Amniotic epithelial cell (primary cell): ENCODE data around the gene SAMD4A.

Experiments used
- DNase-seq: peaks from one replicate; pipeline ENCODE4 v3.0.0-alpha.2; 2010; ENCODE audit warnings: low read depth

Gene SAMD4A

DNA sequence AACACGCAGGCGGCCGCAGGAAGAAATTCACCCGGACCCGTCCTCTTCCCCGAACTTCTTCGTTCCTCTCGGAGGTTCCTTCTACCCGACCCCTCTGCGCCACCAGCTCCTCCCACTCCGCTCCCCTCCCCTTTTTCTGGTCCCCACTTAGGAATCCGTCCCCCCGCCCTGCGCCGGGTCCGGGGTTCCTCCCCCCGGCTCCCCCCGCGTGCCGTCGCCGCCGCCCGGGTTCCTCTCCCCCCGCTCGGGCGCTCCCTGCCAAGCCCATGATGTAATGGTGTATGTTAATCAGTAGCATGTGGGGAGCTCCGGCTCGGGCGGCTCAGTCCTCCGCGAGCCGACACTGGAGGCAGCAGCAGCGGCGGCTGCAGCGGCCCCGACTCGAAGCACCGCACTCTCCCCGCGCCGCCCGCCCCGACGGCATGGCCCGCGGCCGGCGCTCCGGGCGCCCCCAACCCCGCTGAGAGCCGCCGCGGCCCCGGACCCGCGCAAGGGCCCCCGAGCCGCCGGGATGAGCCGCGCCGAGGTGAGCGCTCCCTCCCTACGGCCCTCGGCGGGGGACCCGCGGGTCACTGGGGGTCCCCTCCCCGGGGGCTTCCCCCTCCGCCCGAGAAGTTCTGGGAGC, 1.0 kb upstream of the SAMD4A start:
- peak; percentile 77 for DNase-seq

DNA sequence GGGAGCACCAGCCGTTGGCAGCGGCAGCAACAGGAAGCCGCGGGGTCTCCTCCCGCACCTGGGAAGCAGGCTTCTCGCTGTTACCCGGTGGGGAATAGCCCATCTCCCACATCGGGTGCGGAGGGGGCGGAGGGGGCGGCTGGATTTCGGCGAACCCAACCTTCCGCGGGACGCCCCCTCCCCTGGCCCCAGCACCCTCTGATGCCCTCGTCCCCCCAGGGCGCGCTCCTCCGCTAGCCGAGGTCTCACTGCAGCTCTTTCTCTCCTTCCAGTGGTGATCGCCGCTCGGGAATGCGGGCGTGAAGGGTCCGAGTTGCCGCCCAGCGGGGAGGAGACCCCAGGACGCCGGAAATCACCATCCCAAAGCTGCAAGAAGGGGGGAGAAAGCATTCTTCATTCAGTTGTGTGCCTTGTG, 303 bp downstream of the SAMD4A start:
- no peak for DNase-seq

DNA sequence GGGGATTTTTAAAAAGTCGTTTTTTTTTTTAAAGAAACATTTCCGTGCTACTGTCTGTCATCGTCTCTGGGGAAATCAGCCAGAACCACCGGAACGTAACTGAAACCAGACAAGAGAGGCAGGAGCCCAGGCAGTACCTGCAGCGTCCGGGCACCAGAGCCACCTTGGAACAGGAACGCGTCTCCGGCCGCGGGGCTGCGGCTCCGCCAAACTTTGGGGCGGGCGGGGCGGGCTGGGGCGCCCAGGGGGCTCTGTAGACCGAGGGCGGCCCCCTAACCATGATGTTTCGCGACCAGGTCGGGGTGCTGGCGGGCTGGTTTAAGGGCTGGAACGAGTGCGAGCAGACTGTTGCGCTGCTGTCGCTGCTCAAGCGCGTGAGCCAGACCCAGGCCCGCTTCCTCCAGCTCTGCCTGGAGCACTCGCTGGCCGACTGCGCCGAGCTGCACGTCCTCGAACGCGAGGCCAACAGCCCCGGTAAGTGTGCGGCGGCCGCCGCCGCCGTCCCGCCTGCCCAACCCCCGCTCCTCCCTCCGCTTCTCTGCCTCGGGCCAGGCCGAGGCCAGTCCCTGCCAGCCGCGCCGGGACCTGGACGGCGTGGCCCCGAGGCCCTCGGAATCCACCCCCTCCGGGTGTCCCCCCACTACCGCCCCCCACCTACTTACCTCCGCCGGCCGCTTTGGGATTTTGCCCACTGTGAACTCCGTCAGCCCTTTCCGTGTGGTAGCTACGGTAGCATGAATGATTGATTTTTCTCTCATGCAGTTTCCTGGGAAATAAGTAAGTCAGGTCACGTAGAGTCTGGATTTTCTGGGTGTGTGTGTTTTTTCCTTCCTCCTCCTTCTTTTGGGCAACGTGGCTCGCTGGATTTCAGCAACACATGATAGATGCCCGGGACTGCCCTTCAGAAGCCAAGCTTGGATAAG, 972 bp downstream of the SAMD4A start:
- DNase-seq: peak; percentile 53

DNA sequence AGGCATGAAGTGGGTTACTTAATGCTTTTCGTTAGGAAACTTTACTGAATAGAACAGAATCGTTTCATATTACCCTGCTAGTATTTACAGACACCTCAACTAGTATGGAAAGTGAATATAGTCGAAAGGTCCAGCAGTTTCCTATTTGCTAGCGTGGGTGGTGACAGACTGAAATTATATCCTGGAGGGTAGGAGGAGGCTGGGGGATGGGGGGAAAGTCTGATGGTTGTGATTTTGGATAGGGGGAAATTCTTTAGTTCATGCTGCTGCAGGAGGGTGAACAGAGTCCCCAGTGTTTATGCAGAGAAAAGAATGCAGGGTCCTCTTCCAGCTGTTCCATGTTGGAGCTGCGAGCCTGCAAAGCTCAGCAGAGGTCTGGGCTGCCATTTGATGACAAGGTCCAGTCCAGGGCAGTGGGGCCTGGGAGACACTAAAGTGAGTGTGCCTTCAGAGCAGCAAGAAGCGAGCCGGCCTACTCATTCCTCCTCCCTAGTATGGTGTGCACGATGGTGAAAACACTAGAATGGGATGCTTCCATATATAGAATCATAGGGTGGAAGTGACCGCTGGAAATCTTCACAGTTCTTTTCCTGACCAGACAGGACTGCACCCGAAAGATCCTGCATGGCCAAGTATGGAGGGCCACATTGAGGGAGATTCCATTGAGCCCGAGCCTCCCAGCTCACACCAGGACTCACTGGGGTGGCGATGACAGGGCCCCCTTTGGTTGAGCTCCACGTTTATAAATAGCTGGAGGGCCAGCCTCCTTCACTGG, 2.1 kb downstream of the SAMD4A start:
- DNase-seq: peak; percentile 17

DNA sequence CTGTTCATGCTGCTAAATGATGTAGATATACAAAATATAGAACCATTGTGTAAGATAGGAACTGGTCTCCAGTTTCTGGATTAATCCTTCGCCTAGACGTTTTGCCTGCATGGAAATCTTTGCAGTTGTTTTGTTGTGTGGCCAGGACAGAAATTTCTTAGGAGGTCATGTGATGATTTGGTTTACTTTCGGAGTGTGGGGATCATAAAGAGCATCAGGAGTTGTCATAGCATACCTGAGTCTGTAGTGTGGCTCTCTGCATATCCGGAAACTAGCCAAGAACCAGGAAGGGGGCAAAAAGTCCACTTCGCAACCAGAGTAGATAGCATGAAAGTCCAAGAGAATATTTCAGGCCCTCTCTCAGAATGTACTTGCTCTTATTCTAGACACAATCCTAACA, 3.1 kb downstream of the SAMD4A start:
- no peak for DNase-seq

DNA sequence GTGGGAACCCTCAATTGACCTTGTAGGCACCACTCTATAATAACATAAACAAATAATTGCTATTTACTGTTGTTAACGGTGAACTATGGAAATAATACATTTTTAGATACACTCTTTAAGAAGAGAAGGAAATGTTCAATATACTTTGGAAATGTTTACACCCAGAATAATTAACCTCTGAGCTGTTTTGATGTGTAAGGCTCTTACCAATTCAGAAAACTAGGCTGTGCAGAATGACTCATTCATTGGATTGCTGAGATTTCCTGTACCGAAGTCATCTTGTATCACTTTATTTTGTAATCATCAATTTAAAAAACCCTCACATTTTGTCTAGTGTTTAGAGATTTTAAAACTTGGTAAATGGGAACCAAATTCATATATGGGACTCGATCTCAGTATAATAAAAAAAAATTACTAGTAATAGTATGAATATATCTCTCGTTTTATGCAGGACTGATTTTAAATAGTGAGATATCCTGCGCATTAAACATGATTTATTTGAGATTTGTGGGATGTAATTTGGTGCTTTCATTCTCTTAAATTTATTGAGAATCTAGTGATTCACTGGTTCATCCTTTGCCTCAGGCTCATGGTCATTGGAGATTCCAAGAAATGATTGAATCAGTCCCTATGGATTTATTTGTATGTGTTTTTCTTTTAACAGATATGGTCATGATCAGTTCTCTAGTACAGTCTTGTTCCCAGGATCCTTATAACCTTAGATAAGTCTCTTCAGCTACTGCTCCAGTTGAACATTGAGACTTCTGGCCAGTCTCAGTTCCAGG, 3.9 kb downstream of the SAMD4A start:
- DNase-seq: peak; percentile 78

DNA sequence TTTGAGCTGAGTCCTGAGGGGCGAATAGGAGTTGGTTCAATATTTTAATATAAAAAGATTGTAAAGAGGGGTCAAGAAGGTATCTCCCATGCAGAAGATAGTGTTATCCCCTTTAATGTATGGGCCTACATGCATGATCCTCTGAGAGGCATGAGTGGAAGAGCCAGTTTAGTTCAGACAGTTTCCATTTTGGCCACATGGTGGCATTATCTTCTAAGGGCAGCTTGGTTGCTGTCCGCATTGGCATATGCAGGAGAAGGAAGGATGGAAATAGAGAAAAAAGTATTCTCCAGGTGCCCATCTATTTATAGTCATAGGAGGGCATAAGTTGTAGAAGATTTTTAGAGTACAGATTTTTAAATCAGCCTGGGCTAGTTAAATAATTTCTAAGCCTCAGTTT, 5.4 kb downstream of the SAMD4A start:
- DNase-seq: peak; percentile 48

DNA sequence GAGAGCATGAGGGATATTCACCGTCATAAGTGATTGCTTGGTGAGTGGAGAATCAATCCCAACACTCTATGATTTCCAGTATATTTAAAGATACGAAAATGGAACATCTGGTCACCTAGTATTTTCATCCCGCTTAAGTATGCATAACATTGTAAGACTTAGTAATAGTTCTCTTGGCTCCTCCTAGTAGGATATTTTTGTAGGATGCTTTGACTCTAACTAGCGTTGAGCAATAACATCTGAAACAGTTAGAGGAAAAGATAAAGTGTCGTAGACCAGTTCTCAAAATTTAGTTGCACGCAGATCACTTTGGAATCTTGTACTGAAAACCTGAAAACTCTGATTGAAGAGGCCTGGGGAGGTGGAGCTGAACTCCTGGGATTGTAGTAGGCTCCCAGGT, 7.6 kb downstream of the SAMD4A start:
- DNase-seq: no peak

DNA sequence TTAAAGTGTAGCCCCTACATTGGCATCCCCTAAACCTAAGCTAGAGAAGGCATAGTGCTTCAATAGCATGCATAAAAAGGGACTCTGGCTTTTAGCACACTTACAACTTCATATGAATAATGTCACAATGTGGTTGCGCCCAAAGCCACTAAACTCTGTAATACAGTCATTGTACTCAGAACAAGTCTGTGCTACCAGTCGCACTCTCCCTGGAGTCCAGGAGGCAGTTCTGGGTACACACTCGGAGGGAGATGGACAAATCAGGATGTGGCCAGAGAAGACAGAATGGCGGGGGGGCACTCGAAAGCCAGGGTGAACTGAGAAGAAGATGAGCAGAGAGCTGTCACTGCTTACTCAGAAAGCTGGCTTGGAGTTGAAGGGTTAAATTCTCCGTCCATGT, 10.6 kb downstream of the SAMD4A start:
- DNase-seq: no peak

DNA sequence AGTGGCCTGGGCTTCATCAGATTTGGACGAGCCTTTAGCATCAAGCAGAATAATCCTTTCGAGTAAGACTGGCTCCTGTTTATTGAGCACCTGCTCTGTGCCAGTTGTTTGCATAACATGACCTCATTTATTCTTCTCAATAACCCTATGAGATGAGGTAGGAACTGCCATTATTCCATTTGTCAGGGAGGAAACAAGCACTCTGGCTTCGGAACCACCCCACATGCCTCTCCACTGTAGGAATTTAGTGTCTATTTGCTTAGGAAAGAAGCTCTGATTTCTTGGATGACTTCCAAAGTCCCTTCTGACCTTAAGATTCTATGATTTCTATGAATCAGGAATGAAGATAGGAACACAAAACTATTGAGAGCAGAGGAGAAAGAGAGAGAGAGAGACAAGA, 11.0 kb downstream of the SAMD4A start:
- peak; percentile 21 for DNase-seq

DNA sequence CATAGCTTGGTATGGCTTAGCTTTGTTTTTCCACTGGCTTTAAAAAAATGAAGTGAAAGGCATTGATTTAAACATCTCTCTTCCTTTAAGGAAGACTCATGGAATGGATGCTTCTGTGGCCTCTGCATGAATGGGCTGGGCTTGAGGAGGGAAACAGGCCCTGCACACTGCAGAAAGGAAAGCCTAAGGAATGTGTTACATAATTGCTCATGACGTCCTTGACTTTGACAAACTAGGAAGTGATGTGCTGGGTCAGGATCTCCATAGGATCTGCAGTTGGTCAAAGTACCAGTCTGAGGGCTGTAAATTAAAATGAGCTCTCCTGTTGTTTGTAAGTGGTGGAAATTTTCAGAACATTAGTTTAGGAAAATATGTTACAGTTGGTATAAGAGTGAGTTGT, 12.7 kb downstream of the SAMD4A start:
- DNase-seq: peak; percentile 80

DNA sequence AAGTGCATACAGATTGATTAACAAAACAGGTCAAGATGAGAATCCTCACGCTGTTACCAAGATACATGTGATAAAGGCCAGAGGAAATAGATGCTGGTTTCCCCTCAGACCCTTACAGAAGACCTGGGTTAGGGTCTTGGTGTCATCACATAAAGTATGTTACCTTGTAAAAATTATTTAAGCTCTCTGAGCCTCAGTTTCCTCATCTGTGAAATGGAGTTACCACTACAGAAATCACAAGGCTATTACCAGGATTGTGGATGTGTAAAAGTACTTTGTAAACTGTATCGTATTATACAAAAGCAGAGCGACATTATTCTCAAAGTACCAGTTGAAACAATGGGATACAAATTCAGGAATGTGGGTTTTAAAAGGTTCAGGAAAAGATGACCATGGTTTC, 14.0 kb downstream of the SAMD4A start:
- no peak for DNase-seq

DNA sequence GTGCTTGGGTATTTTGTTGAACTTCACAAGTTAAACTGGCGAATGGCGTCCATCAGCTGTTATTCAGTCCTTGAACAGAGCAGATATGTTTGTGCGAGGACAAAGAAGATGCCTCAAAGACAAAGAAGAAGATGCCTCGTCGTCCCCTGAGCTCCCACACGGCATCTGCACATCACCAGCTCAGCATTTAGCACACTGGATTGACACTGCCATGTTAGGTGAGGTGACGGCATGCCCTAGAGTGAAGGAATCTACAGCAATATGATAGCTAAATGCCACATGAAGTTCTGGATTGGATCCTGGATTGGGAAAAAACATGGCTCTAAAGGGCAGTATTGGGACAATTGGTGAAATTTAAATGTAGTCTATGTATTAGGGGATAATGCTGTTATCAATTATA, 15.4 kb downstream of the SAMD4A start:
- no peak for DNase-seq

DNA sequence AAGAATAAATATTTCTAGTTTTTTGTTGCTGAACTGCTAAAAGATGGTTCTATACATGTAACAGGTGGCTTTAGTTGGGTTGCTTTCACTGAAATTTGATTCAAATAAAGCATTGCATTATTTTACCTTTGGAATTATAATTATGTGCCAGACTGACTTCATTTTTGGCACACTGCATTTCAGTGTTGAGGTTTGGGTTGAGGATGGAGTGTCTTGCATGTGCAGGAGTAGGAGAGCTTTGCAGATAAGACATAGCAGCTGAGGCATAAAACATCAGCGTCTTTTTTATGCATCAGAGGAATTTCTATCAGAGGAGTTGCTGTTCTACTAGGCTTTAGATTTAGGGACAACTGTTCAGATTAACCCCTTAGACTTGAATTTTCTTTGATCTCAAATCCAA, 17.2 kb downstream of the SAMD4A start:
- DNase-seq: no peak

DNA sequence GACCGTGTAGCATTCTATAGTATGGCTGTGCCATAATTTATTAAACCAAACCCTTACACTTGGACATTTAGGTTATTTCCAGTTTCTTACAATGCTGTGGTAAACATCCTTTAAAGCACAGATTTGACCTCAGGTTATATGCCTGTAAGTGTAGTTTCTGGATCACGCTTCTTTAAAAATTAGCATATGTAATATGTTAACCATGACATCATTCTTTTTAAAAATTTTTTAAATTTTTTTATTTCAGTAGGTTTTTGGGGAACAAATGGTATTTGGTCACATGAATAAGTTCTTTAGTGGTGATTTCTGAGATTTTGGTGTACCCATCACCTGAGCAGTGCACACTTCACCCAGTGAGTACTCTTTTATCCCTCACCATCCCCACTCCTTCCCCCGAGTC, 18.3 kb downstream of the SAMD4A start:
- no peak for DNase-seq

DNA sequence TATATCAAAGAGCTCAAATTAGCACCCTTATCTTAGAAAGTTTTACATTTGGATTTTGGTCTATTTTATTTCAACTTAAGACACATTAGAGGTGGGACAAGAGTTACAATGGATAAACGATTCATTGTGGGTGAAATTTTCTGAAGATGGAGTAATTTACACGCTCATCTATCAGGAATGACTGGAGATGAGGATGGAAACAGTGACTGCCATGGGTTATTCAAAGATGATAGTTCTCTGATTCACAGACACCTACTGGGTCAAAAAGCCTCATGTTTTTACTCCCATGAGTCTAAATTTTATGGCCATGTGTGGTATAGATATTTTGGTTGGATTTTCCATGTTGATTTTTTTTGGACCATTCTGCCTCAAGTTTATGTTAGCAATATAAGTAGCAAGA, 22.1 kb downstream of the SAMD4A start:
- DNase-seq: no peak

DNA sequence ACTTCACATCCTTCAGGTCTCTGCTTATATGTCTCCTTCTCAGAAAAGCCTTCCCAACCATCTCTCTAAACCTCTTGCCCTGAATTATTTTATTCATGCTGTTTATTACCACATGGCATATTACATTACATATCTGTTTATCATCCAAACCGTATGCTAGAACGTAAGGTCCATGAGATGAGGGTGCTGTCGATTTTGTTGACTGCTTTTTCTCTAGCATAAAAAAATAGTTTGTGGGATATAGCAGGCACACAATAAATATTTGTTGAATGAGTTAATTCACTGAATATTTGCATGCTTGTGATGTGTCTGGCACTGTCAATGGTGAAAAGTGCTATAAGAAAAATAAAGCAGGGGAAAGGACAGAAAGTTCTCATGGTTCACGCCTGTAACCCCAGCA, 22.9 kb downstream of the SAMD4A start:
- peak; percentile 41 for DNase-seq

DNA sequence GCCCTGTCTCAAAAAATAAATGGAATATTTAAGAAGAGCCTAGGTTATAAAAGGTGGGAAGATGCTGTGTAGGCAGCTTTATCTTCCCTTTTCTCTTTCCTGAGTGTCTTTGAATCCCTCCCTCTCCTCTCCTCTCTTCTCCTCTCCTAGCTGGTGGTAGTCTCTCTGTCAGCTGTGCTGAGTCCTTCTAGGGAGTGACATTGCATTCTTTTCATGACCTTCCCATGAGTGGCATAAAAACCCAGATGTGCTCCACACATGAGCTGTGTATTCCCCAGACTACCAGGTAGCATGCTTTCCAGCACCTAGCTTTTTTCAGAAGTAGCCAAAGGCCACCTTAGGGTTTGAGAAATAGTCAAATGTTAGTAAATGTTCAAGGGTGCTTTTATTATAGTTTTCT, 23.6 kb downstream of the SAMD4A start:
- DNase-seq: no peak

DNA sequence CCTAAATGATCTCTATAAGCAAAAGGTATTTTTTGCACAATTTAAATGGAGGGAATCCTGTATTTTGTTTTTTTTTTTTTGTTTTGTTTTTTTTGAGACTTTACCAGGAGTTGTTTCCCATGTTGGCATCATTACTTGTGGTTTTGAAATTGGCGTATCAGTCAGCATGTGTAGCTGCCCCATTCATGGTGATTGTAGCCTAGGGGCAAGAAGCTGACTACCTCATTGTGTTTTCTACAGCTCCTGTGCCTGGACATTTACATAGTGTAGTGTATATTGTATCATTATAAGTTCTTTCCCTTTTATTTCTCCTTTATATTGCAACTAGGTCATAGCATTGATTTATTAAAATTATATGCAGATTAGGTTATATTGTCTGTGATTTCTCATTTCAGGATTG, 24.5 kb downstream of the SAMD4A start:
- DNase-seq: no peak

DNA sequence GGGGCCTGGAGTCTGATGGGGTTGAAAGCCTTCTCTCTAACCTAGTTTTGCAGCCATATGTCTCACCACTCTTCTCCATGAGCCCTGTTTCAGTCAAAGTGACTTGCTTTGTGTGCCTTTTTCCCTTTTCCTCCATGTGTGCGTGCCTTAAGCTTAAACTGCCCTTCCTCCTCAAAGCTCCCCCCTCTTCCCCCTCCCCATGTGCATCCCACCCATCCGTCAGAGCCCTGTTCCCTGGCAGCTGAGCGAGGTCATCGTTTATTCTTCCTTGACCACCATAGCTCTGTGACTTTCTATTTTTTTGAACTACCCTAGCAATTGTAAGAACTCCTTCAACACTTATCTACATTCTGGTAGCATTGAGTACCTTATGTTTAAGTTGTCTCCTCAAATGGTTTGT, 24.9 kb downstream of the SAMD4A start:
- no peak for DNase-seq

DNA sequence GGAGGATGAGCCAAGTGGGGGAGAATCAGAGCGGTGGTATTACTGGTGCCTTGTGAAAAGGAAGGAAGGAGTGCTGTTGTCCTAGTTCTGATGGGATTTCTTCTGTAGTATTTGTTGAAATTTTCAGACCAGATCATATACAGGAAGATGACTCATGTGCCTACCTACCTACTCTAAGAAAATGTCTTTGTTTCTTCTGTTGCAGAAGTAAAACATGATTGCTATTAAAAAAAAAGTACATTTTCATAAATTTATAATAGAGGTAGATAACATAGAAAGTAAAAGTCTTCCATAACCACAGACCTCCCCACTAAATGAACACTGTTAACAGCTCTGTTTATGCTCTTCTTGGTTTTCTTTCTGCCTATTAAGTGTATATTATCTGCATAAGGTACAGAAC, 26.9 kb downstream of the SAMD4A start:
- peak; percentile 42 for DNase-seq

DNA sequence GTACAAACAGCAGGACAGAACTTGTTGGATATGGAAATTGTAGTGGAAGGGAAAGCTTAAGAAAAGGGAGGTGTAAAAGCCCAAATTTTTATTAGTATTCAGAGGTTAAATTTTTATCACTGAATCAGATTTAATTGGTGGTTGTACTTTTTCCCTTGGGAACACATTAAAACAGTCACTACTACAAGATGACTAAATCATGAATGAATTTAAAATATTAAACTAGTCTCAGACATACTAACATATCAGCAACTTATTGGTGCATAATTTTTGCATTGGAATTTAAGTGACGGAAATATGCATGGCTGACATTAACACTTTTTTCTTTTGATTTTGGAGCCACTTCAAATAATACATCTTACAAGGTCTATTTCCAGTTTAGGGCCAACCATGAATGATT, 27.6 kb downstream of the SAMD4A start:
- DNase-seq: no peak
